ENCODE measurements around the gene CEP120.

GRCh38 chr5:123439709-123440108, 16.5 kb upstream of the CEP120 start:
- TF ChIP-seq CTCF (conservative IDR thresholded peaks at IDR 0.05; ENCODE audit: low read depth, low read length), result no peak
- TF ChIP-seq EZH2 (IDR thresholded peaks at IDR 0.05; ENCODE audit: borderline replicate concordance, low read depth, low read length, poor library complexity, severe bottlenecking), result no peak
